Stimulated activated naive CD8-positive, alpha-beta T cell treated with anti-CD3 and anti-CD28 coated beads, Interleukin-15, Interleukin-2, amounts not matched to agents 100 ng/mL and 50 ng/mL, for 24 hours (primary cell): Measurements from ENCODE around the gene ELMO3.

Source experiments
- H3K27ac Mint-ChIP-seq: one replicate; pipeline ENCODE4 v1.8.0; 2021; ENCODE audit warnings: mild to moderate bottlenecking, mixed read lengths
- H3K27me3 Mint-ChIP-seq: one replicate; pipeline ENCODE4 v1.8.0; 2021; ENCODE audit warnings: mixed read lengths
- H3K36me3 Mint-ChIP-seq: one replicate; pipeline ENCODE4 v1.8.0; 2021; ENCODE audit warnings: low read depth, mixed read lengths
- H3K4me1 Mint-ChIP-seq: one replicate; pipeline ENCODE4 v1.8.0; 2021; ENCODE audit warnings: low read depth, mixed read lengths
- H3K4me3 Mint-ChIP-seq: one replicate; pipeline ENCODE4 v1.8.0; 2021; ENCODE audit warnings: mild to moderate bottlenecking, mixed read lengths
- H3K9me3 Mint-ChIP-seq: one replicate; pipeline ENCODE4 v1.8.0; 2021; ENCODE audit warnings: mixed read lengths

Gene ELMO3

DNA sequence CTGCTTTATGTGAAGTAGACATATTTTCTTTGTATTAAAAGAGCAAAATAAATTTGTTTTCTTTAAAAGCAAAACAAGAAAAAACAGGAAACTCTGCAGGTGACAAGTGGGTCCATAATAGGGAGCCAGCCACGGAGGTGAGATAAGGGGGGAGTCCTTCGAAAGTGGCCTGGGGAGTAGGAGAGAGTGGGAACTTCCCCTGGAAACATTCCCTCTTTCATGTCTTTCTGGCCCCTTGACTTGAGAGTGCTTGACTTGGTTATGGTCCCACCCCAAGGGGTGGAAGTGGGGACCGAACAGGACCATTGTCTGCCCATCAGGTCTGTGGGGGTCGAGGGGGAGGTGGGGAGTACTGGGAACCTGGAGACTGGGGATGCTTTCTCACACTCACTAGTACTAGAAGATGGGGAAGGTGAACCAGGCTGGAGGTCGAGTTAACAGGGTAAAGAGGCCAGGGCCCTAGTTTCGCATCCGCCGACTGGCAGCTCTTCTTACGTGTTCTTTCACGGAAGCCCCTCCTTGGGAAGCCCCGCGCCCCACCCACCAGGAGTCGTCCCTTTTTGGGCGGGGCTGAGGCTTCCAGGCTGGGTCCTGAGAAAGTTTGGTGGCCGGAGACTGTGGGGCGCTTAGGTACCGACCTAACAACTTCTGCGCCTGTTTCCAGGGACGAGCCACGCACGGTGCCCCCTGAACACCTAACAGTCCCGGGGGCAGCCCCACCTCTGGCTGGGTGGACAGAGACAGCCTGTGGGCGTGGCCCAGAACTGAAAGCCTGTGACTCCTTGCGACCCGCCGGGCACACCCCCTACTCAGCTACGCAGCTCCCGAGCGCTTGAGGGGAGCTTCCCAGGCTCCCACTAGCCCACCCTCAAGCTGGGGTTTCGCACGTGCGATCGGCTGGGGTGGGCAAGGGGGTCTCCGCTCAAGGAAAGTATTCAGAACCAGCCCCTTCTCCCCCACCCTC, 40.0 kb upstream of the ELMO3 start:
- H3K4me3 Mint-ChIP-seq = peak overlapping the region; percentile 90
- no peaks in the 10 kb centered on the region for H3K9me3 Mint-ChIP-seq
- H3K4me1 Mint-ChIP-seq = peaks cover 60% of the 10 kb centered on the region
- H3K27me3 Mint-ChIP-seq = peaks cover 22% of the 10 kb centered on the region
- H3K36me3 Mint-ChIP-seq = no peaks in the 10 kb centered on the region
- peak overlapping the region; percentile 85 for H3K27ac Mint-ChIP-seq

GRCh38 chr16:67161595-67162058, 37.3 kb upstream of the ELMO3 start:
- Mint-ChIP-seq H3K4me1 (peaks cover 64% of the 10 kb centered on the region), H3K27ac (no peak overlapping the region), H3K27me3 (peaks cover 36% of the 10 kb centered on the region)

DNA sequence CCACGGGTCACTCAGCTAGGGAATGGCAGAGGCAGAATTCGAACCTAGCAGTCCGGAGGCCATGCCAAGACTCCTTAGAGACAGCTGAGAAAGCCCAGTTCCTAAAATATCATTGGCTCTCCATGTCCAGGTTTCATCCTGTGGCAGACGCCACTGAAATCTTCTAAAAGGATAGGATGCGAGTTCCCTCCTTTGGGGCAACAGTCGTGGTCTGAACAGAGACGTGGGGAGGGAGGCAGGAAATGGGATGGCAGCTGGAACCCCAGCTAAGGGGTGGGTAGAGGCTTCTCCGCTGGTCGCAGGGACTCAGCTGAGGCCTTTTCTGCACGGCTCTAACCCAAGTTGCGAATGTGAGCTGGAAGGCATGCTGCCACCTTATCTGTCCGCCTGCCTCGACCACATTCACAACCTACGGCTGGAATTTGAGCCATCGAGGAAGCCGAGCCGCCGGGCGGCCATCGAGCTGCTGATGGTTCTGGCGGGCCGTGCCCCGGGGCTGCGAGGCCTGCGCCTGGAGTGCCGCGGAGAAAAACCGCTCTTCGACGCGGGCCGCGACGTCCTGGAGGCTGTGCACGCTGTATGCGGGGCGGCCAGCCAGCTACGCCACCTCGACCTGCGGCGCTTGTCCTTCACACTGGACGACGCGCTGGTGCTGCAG, 36.3 kb upstream of the ELMO3 start:
- H3K27me3 Mint-ChIP-seq = peaks cover 43% of the 10 kb centered on the region
- H3K4me3 Mint-ChIP-seq = peak overlapping the region; percentile 13
- no peaks in the 10 kb centered on the region for H3K9me3 Mint-ChIP-seq
- no peaks in the 10 kb centered on the region for H3K36me3 Mint-ChIP-seq
- H3K4me1 Mint-ChIP-seq = peaks cover 56% of the 10 kb centered on the region
- no peak overlapping the region for H3K27ac Mint-ChIP-seq

More at GRCh38 chr16:67161595-67162058, 37.3 kb upstream of the ELMO3 start:
- H3K9me3 Mint-ChIP-seq = no peaks in the 10 kb centered on the region
- no peaks in the 10 kb centered on the region for H3K36me3 Mint-ChIP-seq
- H3K4me3 Mint-ChIP-seq = no peak overlapping the region

GRCh38 chr16:67163164-67163998, 35.5 kb upstream of the ELMO3 start:
- Mint-ChIP-seq H3K27ac (no peak overlapping the region), H3K27me3 (peaks cover 50% of the 10 kb centered on the region), H3K4me3 (peak overlapping the region; percentile 10), H3K9me3 (no peaks in the 10 kb centered on the region), H3K36me3 (no peaks in the 10 kb centered on the region), H3K4me1 (peaks cover 49% of the 10 kb centered on the region)

DNA sequence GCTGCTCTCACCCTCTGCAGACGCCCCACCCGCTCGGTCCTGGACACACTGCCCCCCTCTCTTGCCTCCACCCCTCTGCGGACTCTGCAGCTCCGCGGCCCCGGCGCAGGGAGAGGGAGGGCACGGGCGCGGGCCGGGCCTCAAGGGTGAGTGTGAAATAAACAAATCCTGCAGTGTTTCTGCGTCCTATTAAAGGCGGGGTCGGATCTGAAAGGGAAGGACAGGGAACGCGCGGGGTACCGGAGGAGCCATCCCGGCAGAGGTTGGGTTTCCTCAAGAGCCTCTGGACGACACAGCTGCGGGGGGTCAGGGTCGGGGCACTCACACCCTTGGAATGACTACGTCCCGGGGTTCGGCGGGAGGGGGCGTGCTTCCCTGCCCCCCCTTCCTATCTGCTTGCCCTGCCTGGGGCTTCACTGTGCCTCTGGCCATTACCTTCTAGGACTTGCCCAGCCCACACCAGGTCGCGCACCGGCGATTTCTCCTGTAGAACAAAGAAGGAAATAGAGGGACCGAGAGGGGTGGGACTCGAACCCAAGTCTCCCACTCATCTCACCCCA, 34.9 kb upstream of the ELMO3 start:
- H3K4me1 Mint-ChIP-seq = peaks cover 42% of the 10 kb centered on the region

GRCh38 chr16:67164599-67165061, 34.3 kb upstream of the ELMO3 start, which contains the start of gene HSF4:
Gene HSF4, plus strand, starts transcription at chr16:67164745. Its CDS starts 67 bp downstream, at chr16:67164812.
- Mint-ChIP-seq H3K36me3 (no peaks in the 10 kb centered on the region), H3K9me3 (no peaks in the 10 kb centered on the region), H3K27me3 (peaks cover 61% of the 10 kb centered on the region), H3K27ac (no peak within 1 kb of the TSS), H3K4me1 (peaks cover 41% of the 10 kb centered on the region), H3K4me3 (peak within 1 kb of the TSS; percentile 10)

More for the DNA sequence above, 34.9 kb upstream of the ELMO3 start:
- H3K36me3 Mint-ChIP-seq = no peaks in the 10 kb centered on the region
- H3K9me3 Mint-ChIP-seq = no peaks in the 10 kb centered on the region
- H3K27me3 Mint-ChIP-seq = peaks cover 57% of the 10 kb centered on the region
- no peak overlapping the region for H3K27ac Mint-ChIP-seq
- H3K4me3 Mint-ChIP-seq = peak overlapping the region; percentile 10

GRCh38 chr16:67165121-67166078, 33.5 kb upstream of the ELMO3 start:
- Mint-ChIP-seq H3K4me3 (no peak overlapping the region), H3K27me3 (peaks cover 67% of the 10 kb centered on the region), H3K4me1 (peaks cover 43% of the 10 kb centered on the region)

GRCh38 chr16:67166110-67166547, 32.8 kb upstream of the ELMO3 start:
- Mint-ChIP-seq H3K27ac (no peak overlapping the region), H3K27me3 (peaks cover 68% of the 10 kb centered on the region), H3K36me3 (no peaks in the 10 kb centered on the region), H3K4me1 (peaks cover 41% of the 10 kb centered on the region), H3K9me3 (no peaks in the 10 kb centered on the region), H3K4me3 (no peak overlapping the region)

More at GRCh38 chr16:67165121-67166078, 33.5 kb upstream of the ELMO3 start:
- no peak overlapping the region for H3K27ac Mint-ChIP-seq
- no peaks in the 10 kb centered on the region for H3K36me3 Mint-ChIP-seq
- no peaks in the 10 kb centered on the region for H3K9me3 Mint-ChIP-seq

DNA sequence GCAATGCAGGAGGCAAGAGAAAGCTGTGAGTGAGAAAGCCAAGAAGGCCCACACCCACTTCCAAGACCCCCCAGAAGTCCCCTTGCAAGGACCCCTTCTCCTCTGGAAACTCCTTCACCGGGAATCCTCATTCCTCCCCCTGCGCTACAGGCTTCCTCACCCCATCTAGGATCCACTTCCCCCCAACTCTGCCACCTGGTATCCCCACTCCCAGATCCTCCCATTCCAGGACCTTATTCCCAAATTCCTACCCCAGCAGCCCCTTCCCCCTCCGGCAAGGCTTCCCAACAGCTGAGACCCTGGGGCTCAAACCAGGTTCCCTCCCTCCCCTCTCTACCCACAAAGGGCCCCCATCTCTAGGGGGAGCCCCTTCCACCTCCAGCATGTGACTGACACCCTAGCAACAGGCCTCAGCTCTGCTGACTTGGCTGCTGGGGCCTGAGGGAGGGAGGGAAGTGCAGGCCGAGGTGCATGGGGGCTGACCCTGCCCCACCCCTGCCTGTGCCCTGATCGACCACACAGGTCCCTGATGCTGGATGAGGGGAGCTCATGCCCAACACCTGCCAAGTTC, 32.2 kb upstream of the ELMO3 start:
- Mint-ChIP-seq H3K27me3 (peaks cover 70% of the 10 kb centered on the region), H3K9me3 (no peaks in the 10 kb centered on the region), H3K4me1 (peaks cover 39% of the 10 kb centered on the region), H3K36me3 (no peaks in the 10 kb centered on the region), H3K27ac (no peak overlapping the region), H3K4me3 (no peak overlapping the region)

DNA sequence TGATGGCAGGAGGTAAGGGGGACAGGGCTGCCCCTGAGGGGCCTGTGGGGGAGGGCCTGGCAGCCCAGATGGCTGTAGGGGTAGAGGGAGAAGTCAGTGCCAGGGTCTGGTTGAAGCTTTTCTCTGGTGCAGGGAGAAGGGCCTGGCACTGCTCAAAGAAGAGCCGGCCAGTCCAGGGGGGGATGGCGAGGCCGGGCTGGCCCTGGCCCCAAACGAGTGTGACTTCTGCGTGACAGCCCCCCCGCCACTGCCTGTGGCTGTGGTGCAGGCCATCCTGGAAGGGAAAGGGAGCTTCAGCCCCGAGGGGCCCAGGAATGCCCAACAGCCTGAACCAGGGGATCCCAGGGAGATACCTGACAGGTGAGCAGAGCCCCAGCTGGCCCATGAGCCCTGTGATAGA, 31.3 kb upstream of the ELMO3 start:
- Mint-ChIP-seq H3K27ac (no peak overlapping the region), H3K4me3 (no peak overlapping the region), H3K4me1 (peaks cover 30% of the 10 kb centered on the region), H3K9me3 (no peaks in the 10 kb centered on the region), H3K36me3 (no peaks in the 10 kb centered on the region), H3K27me3 (peaks cover 70% of the 10 kb centered on the region)

- H3K27me3 Mint-ChIP-seq = peaks cover 77% of the 10 kb centered on the region
- peaks cover 35% of the 10 kb centered on the region for H3K4me1 Mint-ChIP-seq
- H3K36me3 Mint-ChIP-seq = no peaks in the 10 kb centered on the region
- no peak overlapping the region for H3K27ac Mint-ChIP-seq
- no peak overlapping the region for H3K4me3 Mint-ChIP-seq
- no peaks in the 10 kb centered on the region for H3K9me3 Mint-ChIP-seq
Observed at GRCh38 chr16:67169011-67169451, 29.9 kb upstream of the ELMO3 start.

DNA sequence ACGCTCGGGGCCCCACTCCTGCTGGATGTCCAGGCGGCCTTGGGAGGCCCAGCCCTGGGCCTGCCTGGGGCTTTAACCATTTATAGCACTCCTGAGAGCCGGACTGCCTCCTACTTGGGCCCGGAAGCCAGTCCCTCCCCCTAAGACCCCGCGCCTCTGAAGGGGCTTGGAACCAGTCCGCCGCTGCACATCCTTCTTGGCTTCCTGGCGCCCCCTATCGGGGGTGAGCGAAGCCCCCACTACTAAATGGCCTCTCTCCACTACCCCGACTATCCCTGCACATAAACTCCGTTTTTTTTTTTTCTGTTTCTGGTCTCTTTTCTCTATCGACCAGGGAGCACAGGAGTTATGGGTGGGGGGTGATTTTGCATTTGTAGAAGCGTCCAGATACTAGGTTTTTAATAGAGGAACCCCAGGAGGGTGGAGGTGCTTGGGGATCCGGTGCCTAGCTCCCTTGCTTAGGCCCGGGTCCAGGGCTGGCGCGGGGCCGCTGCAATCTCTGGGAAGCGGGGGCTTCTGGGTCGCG, 29.2 kb upstream of the ELMO3 start:
- H3K27me3 Mint-ChIP-seq = peaks cover 74% of the 10 kb centered on the region
- H3K36me3 Mint-ChIP-seq = no peaks in the 10 kb centered on the region
- H3K4me1 Mint-ChIP-seq = peaks cover 34% of the 10 kb centered on the region
- no peaks in the 10 kb centered on the region for H3K9me3 Mint-ChIP-seq
- peak overlapping the region; percentile 70 for H3K4me3 Mint-ChIP-seq
- peak overlapping the region; percentile 49 for H3K27ac Mint-ChIP-seq
